HepG2 (cell line): Measurements from ENCODE around the gene DCHS2. TPM values are rescaled to one million over a fixed set of nuclear protein-coding genes. Genes with fewer than 3 reads are reported as not detected.

ENCODE experiments used
- ATAC-seq: fragments of 200-7000 bp; cut with Tn5 transposase; 3 replicates; pipeline ENCODE4 v1.9.1; 2020; ENCODE audit warnings: mild to moderate bottlenecking, moderate library complexity
- BruUV-seq: library from RNA; stranded (reverse); fragments of 400-500 nt; replicated peaks from 2 replicates; lab custom pipeline; 2021; lab: Mats Ljungman, UMichigan
- CTCF ChIA-PET: fragments of 300-600 bp; formaldehyde crosslinking; extraction: SDS; loops from one replicate; lab custom pipeline; 2021; ENCODE audit warnings: low total read pairs, inconsistent platforms, low intra/inter-chr PET ratio; lab: Yijun Ruan, JAX
- POLR2A ChIA-PET: fragments of 350-600 bp; sonication (Branson Sonifier 250); formaldehyde crosslinking; loops from one replicate; lab custom pipeline; 2020; ENCODE audit warnings: antibody characterized with exemption, inconsistent platforms; lab: Yijun Ruan, JAX
- DNase-seq: peaks from one replicate; pipeline ENCODE4 v3.0.0-alpha.2; 2015; ENCODE audit warnings: low spot score
- FAIRE-seq: peaks from 3 replicates; lab custom pipeline; 2011; peaks lifted over from hg19 to GRCh38; lab: Jason Lieb, UNC
- H2AFZ ChIP-seq: one replicate; pipeline ENCODE4 v1.6.1; 2011; ENCODE audit warnings: low read length, inconsistent platforms
- H3K27ac ChIP-seq: fragments of 300-600 bp; 3 replicates; pipeline ENCODE4 v1.8.0; 2011; ENCODE audit warnings: mixed run types, mild to moderate bottlenecking, mixed read lengths, low read length, inconsistent platforms; ENCODE audit not compliant: insufficient read depth; ENCODE audit errors: extremely low read length
- H3K27me3 ChIP-seq, 2 experiments: fragments of 200-600 bp in 1 of 2; 2 replicates in 1 of 2; 3 replicates in 1 of 2; pipeline versions ENCODE4 v1.6.0 to v1.8.0; 2011; ENCODE audit warnings: low read length in 2 of 2, mild to moderate bottlenecking in 2 of 2, moderate library complexity in 2 of 2, inconsistent platforms in 1 of 2; ENCODE audit not compliant: insufficient read depth in 2 of 2, control insufficient read depth in 1 of 2
- H3K36me3 ChIP-seq, 2 experiments: fragments of 200-600 bp in 1 of 2; replicated peaks in 1 of 2; 2 replicates in 1 of 2; 3 replicates in 1 of 2; pipeline versions ENCODE4 v1.5.1 to v1.8.0; 2011; ENCODE audit warnings: low read length in 2 of 2, inconsistent platforms in 1 of 2; ENCODE audit not compliant: insufficient read depth in 2 of 2, control insufficient read depth in 1 of 2
- H3K4me1 ChIP-seq: 2 replicates; pipeline ENCODE4 v1.5.1; 2012; ENCODE audit warnings: low read length, inconsistent platforms; ENCODE audit not compliant: insufficient read depth
- H3K4me2 ChIP-seq: 2 replicates; pipeline ENCODE4 v1.6.0; 2011; ENCODE audit warnings: low read depth, low read length, inconsistent platforms
- H3K4me3 ChIP-seq, 3 experiments: fragments of 200-600 bp in 1 of 3; sonication (generic), shearing (Covaris generic) in 1 of 3; replicated peaks in 1 of 3; 2 replicates each; pipeline ENCODE4 v1.5.1; 2011 to 2016; ENCODE audit warnings: low read length in 3 of 3, inconsistent platforms in 2 of 3, low read depth in 2 of 3, mild to moderate bottlenecking in 2 of 3, control low read depth in 1 of 3, mixed read lengths in 1 of 3; ENCODE audit not compliant: insufficient read depth in 1 of 3
- H3K79me2 ChIP-seq: one replicate; pipeline ENCODE4 v1.6.1; 2011; ENCODE audit warnings: low read length, inconsistent platforms; ENCODE audit not compliant: insufficient read depth
- H3K9ac ChIP-seq: 2 replicates; pipeline ENCODE4 v1.6.0; 2011; ENCODE audit warnings: mild to moderate bottlenecking, low read depth, low read length, inconsistent platforms; ENCODE audit not compliant: insufficient read depth
- H3K9me3 ChIP-seq: 2 replicates; pipeline ENCODE4 v1.5.1; 2012; ENCODE audit warnings: mild to moderate bottlenecking, low read length
- H4K20me1 ChIP-seq: 2 replicates; pipeline ENCODE4 v1.6.0; 2011; ENCODE audit warnings: inconsistent platforms, mild to moderate bottlenecking, low read length, moderate library complexity; ENCODE audit not compliant: insufficient read depth
- ATF1 ChIP-seq: IDR thresholded peaks from 2 replicates; pipeline ENCODE4 v1.6.1; 2016; ENCODE audit warnings: mild to moderate bottlenecking, control low read depth
- ELF4 ChIP-seq: sonication (generic); formaldehyde crosslinking; IDR thresholded peaks from 2 replicates; pipeline ENCODE4 v1.5.0; 2020; ENCODE audit warnings: missing genetic modification reagents, mild to moderate bottlenecking, moderate library complexity, borderline replicate concordance
- ERF ChIP-seq: IDR thresholded peaks from 2 replicates; pipeline ENCODE4 v1.6.1; 2018; ENCODE audit warnings: missing biosample characterization, missing genetic modification reagents
- FLYWCH1 ChIP-seq: sonication (generic); formaldehyde crosslinking; IDR thresholded peaks from 2 replicates; pipeline ENCODE4 v1.8.1; 2023; ENCODE audit warnings: mild to moderate bottlenecking, missing genetic modification reagents
- ISX ChIP-seq: sonication (generic); formaldehyde crosslinking; conservative IDR thresholded peaks from 2 replicates; pipeline ENCODE4 v1.5.0; 2020; ENCODE audit warnings: missing genetic modification reagents
- JDP2 ChIP-seq: sonication (generic); formaldehyde crosslinking; IDR thresholded peaks from 2 replicates; pipeline ENCODE4 v1.8.1; 2022; ENCODE audit warnings: missing genetic modification reagents, borderline replicate concordance
- MAFK ChIP-seq, 2 experiments: IDR thresholded peaks in 1 of 2; conservative IDR thresholded peaks in 1 of 2; 2 replicates each; pipeline ENCODE4 v1.6.1; 2011; ENCODE audit warnings: improper control_type of control experiment in 2 of 2, low read length in 2 of 2
- SP2 ChIP-seq: sonication (generic); formaldehyde crosslinking; IDR thresholded peaks from 2 replicates; pipeline ENCODE4 v1.5.1; 2020; ENCODE audit warnings: mild to moderate bottlenecking, missing genetic modification reagents
- ZNF20 ChIP-seq: sonication (generic); formaldehyde crosslinking; IDR thresholded peaks from 2 replicates; pipeline ENCODE4 v1.4.0; 2020; ENCODE audit warnings: mild to moderate bottlenecking, moderate library complexity, missing genetic modification reagents
- ZNF652 ChIP-seq: IDR thresholded peaks from 2 replicates; pipeline ENCODE4 v1.6.1; 2016; ENCODE audit warnings: low read depth, borderline replicate concordance
- ZNF670 ChIP-seq: sonication (generic); formaldehyde crosslinking; IDR thresholded peaks from 2 replicates; pipeline ENCODE4 v1.8.0; 2022; ENCODE audit warnings: mild to moderate bottlenecking, missing genetic modification reagents, borderline replicate concordance
- WGBS: methylation state at CpG from one replicate; pipeline ENCODE4 v1.1.6; 2017; ENCODE audit warnings: low lambda C conversion rate; 5-methylcytosine and 5-hydroxymethylcytosine counted together
- in situ Hi-C: cut with HindIII; loops from 2 replicates; pipeline ENCODE4 v1.10.0; 2017; ENCODE audit warnings: low pct_unique_long_range_greater_than_20kb; ENCODE audit not compliant: extremely low pct_ligation_motif_present
- intact Hi-C: fragments of 100-400 bp; cut with micrococcal nuclease; formaldehyde crosslinking; loops from one replicate; pipeline ENCODE4 v1.10.0; 2022; ENCODE audit not compliant: unreplicated experiment
- polyA plus RNA-seq, 8 experiments: library from polyadenylated mRNA; depleted of rRNA in 3 of 8; stranded (reverse) in 7 of 8; unstranded in 1 of 8; fragments of >200 nt; fragmentation: Illumina TruSeq in 4 of 8; extraction: Trizol in 4 of 8; gene quantifications; 2 replicates each; pipeline versions ENCODE4 v1.2.1 to v1.2.3, GENCODE V29; 2011 to 2016; ENCODE audit warnings: low read depth in 4 of 8, missing spikeins in 1 of 8, mixed read lengths in 1 of 8; ENCODE audit not compliant: insufficient read depth in 1 of 8
- total RNA-seq, 5 experiments: library from RNA; depleted of rRNA; stranded (reverse); fragments of >200 nt; fragmentation: Illumina TruSeq; extraction: Trizol; gene quantifications; 2 replicates each; pipeline ENCODE4 v1.2.3, GENCODE V29; 2016; ENCODE audit warnings: low read depth in 1 of 5
- TF ChIP-seq, protein P1 (sequence below): sonication (generic); formaldehyde crosslinking; conservative IDR thresholded peaks from 2 replicates; pipeline ENCODE4 v1.8.0; 2022; ENCODE audit warnings: low read depth, missing genetic modification reagents

DCHS2 gene
- total and polyA plus RNA-seq, 2 of the 13 experiments (the other 11 are each of a cell fraction or from before 2014, with no cell fraction given): 0.03 TPM; not detected in 1

DNA sequence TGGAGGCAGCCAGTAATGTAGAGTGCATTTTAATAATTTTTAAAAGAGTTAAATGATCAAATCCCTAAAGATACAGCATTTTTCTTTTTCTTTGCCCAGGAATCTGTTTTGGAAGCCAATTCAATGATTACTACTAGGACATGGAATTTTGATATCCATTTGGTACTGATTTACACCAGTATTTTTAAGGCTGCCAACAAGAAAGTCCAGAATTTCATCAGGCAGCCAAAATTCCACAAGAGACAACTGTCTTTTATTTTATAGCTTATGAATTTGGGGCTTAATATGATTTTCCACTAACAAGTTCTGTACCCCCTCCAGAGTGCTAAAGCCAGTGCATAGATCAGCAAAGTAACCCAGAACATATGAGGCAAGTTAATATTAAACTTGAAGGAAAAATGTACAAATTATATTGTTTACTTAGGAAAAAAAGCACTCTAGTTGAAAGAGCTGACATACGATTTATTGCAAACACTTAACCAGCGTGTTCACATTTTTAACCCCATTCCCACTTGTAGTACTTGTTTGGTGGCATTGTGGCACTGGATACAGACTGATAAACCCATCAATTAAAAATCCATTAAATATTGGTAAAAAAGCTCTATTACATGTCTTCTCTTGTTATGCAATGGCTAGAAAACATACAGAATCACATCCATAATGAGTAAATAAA lies 259.7 kb downstream of the DCHS2 start:
- TF ChIP-seq FLYWCH1 (no peak), MAFK (conservative IDR thresholded peaks at IDR 0.05 in 1 of 2, IDR thresholded peaks at IDR 0.05 in 1 of 2; ENCODE audit: low read length in 2 of 2) (peak in 1 of 2 experiments; percentile 18; a peak in 1 of 4 replicates)
- POLR2A ChIA-PET: no interaction called here
- CTCF ChIA-PET: no interaction called here
- Histone ChIP-seq H4K20me1 (no peaks in the 10 kb centered on the region), H3K9ac (no peak overlapping the region), H3K36me3 (no peaks in the 10 kb centered on the region), H3K79me2 (no peaks in the 10 kb centered on the region), H3K4me2 (no peak overlapping the region), H3K9me3 (no peaks in the 10 kb centered on the region), H2AFZ (no peak overlapping the region), H3K4me3 (no peak overlapping the region), H3K27ac (no peak overlapping the region), H3K4me1 (no peaks in the 10 kb centered on the region), H3K27me3 (no peaks in the 10 kb centered on the region)
- in situ Hi-C loops: no loop called here
- ATAC-seq: no peak
- no peak for DNase-seq
- WGBS: 0% methylated on average over 2 of the region's 2 CpGs
- intact Hi-C loops: no loop called here
- FAIRE-seq: no peak
- BruUV-seq: no TSS peak

DNA sequence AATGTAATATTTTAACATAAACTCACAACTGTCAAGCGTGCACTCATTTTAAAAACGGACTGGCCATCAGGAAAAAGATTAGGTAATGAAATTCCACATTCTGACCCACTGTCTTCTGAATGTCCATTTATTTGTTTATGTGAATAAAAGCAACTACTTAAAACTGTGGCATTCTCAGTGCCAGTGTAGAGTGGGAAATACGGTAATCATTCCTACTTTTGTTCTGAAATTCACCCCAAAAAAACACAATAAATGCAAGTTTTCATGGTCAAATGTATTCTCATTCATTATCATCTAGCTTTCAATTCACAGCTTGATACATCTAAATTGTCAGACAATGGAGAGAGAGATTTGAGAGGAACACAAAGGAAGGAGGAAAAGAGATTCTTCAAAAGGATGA lies 260.9 kb downstream of the DCHS2 start:
- DNase-seq (no peak), ATAC-seq (no peak), FAIRE-seq (no peak)
- no TSS peak for BruUV-seq
- Histone ChIP-seq H3K9ac (no peak overlapping the region), H3K36me3 (no peaks in the 10 kb centered on the region), H3K4me3 (no peak overlapping the region), H3K27ac (no peak overlapping the region), H3K27me3 (no peaks in the 10 kb centered on the region), H3K4me2 (no peak overlapping the region), H3K9me3 (no peaks in the 10 kb centered on the region), H4K20me1 (no peaks in the 10 kb centered on the region), H3K4me1 (no peaks in the 10 kb centered on the region), H2AFZ (no peak overlapping the region), H3K79me2 (no peaks in the 10 kb centered on the region)
- ChIA-PET CTCF (no interaction called here), POLR2A (no interaction called here)
- WGBS: 12% methylated on average over 3 of the region's 3 CpGs
- in situ Hi-C loops: no loop called here
- intact Hi-C loops: no loop called here
- TF ChIP-seq ISX (CRISPR knock-in tag) (no peak), JDP2 (CRISPR knock-in tag) (no peak), SP2 (CRISPR knock-in tag) (no peak), ELF4 (CRISPR knock-in tag) (no peak), ZNF652 (CRISPR knock-in tag) (no peak), ERF (CRISPR knock-in tag) (no peak), ZNF20 (no peak), ZNF670 (no peak), ATF1 (no peak)
- TF ChIP-seq, protein P1, sequence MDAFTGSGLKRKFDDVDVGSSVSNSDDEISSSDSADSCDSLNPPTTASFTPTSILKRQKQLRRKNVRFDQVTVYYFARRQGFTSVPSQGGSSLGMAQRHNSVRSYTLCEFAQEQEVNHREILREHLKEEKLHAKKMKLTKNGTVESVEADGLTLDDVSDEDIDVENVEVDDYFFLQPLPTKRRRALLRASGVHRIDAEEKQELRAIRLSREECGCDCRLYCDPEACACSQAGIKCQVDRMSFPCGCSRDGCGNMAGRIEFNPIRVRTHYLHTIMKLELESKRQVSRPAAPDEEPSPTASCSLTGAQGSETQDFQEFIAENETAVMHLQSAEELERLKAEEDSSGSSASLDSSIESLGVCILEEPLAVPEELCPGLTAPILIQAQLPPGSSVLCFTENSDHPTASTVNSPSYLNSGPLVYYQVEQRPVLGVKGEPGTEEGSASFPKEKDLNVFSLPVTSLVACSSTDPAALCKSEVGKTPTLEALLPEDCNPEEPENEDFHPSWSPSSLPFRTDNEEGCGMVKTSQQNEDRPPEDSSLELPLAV (CRISPR knock-in tag): no peak
